HL-60 (cell line): Measurements from ENCODE around the gene TEX38.

Experiments
- CTCF ChIP-seq: IDR thresholded peaks from one replicate; pipeline ENCODE4 v1.5.1; 2011; ENCODE audit warnings: low read length, control low read depth, inconsistent platforms; ENCODE audit not compliant: insufficient read depth
- GABPA ChIP-seq: IDR thresholded peaks from 2 replicates; pipeline ENCODE4 v1.6.1; 2012; ENCODE audit warnings: low read depth
- POLR2AphosphoS5 ChIP-seq: IDR thresholded peaks from 2 replicates; pipeline ENCODE4 v1.6.1; 2012; ENCODE audit warnings: low read depth

- TF ChIP-seq POLR2AphosphoS5 = no peak
- no peak for TF ChIP-seq GABPA
- no peak for TF ChIP-seq CTCF
Measured at GRCh38 chr1:46646331-46646730, 25.3 kb upstream of the TEX38 start.
